ENCODE measurements around the gene RBP3.
"Not testable (repeated sequence)": the region's sequence is repeated elsewhere in the genome, so short reads cannot be mapped to it uniquely, and the experiment has no call there.

The RBP3 gene

DNA sequence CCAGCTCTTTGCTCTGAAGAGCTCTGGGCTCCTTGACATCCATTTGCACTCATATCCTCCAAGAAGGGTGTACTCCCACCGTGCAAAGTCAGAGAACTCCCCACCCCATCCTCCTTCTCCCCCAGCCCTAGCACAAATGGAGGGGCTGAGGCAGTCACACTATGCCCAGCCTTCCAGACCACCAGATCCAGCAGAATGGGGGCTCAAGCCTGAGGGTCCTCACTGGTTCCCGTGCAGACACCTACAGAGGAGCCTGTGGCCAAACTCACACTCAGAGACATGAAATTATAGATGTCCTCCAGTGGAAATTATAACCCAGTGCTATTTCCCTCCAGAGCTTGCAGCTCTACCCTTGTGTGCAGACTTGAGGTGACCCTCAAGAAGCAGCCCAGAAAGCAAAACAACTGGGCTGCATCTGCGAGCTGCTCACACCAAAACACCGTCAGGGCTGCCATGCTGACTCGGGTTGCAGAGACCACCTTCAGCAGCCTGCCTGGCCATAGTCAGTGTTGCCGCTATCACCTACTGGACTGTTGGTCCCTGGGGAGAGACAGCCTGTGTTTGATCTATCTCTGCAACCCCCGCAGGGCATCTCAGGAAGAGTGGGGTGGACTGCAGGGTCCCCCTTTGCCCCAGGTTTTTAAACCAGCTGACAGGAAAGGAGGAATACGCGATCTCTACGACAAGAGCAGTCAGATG is 28.5 kb downstream of the RBP3 start:
- no peak for DNase-seq

GRCh38 chr10:47378183-47378510 is 30.0 kb downstream of the RBP3 start:
- DNase-seq = no peak

DNA sequence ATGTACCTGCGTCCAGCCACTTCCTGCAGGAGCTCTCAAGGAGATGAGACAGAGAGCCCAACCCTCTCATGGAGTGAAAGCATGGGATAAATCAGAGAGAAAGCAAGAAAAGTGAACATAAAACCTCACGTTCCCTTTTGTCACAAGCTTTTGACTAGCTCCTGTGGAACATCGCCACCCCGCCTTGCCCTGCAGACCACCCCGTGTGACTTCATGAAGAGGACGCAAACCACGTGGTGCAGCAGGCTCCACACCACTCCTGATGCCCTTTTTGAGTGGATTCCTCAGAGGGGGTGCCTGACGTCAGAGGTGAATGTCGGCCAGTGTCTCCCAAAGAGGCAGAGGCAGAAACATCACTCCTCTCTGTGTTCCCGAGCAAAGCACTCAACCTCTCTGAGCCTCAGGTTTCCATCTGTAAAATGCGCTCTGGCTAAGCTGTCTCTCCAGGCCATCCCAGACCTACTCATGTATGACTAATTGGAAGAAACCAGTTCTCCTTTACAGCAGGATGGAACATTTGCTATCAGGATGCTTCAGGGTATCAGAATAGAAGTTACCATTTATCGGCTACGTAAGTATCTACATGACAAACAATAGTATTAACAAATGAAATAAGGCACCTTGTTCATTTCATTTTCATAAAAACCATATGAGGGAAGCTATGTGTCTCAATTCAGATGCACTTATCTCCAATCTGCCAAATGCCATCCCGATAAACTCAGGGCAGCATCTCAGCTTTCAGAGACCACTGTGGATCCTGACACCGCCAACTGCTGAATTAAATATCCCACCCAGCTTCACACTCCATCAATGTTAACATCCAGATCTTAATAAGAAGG is 30.7 kb downstream of the RBP3 start:
- no peak for DNase-seq

- no peak for DNase-seq
Observed at GRCh38 chr10:47379445-47379785, 31.3 kb downstream of the RBP3 start.

DNA sequence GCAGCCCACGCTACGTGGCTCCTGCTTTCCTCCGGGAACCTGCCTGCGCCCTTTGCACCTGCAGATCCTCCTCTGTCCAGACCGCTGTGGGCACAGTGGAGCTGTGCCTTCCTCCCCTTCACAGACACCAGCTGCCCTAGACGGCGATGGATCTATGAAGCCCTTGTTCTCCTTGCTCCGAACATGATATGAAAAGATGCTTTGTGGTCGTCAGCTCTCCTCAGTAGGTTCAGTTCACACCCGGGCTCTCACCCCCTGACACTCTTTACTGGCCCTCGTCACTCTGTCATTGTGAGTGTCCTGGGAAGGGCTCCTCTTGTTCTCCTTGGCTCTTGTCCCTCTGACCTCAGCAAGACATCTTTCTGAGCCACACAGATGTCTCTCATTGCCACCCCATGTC is 31.7 kb downstream of the RBP3 start:
- DNase-seq = no peak

- DNase-seq = no peak
Observed at GRCh38 chr10:47380341-47381102, 32.4 kb downstream of the RBP3 start.

- DNase-seq = no peak
Observed at GRCh38 chr10:47381103-47381395, 32.9 kb downstream of the RBP3 start.

- no peak for DNase-seq
Observed at GRCh38 chr10:47381427-47382379, 33.5 kb downstream of the RBP3 start.

DNA sequence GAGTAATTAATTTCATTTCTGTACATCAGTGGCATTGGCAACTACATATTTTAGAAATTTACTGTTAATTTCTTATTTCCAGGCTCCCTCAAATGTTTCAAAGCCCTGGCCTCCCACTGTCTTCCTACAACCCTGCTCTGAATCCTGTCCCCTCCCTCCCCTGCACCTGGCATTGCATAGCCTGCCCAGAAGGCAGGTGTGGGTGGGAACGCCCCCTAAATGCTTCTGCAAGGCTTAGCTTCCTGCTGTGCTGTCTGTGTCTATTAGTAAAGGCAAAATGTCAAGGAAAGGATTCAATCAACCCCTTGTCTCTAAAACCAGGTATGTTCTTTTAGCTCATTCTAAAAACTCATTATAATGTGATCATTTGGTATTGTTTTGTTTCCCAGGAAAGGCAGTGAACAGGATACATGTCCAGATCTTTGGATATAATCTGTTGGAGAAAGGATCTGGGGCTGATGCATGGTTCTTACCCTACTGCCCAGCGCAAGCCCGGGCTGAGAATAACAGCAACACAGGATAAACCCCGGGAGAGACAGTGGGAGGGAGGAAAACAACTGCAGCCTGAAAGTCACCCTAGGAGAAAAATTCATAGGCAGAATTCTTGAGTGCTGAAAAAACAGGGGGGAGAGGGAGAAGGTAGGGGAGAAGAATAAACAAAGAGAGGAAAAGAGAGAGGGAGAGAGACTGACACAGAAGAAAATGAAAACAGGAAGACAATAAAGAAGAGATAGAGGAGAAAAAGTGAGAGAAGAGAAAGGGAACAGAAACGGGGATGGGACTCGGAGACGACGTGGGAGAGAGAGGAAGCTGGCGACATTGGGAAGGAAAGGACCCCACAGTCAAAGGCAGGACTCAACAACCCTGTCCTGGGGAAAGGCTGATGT is 35.3 kb downstream of the RBP3 start:
- no peak for DNase-seq

DNA sequence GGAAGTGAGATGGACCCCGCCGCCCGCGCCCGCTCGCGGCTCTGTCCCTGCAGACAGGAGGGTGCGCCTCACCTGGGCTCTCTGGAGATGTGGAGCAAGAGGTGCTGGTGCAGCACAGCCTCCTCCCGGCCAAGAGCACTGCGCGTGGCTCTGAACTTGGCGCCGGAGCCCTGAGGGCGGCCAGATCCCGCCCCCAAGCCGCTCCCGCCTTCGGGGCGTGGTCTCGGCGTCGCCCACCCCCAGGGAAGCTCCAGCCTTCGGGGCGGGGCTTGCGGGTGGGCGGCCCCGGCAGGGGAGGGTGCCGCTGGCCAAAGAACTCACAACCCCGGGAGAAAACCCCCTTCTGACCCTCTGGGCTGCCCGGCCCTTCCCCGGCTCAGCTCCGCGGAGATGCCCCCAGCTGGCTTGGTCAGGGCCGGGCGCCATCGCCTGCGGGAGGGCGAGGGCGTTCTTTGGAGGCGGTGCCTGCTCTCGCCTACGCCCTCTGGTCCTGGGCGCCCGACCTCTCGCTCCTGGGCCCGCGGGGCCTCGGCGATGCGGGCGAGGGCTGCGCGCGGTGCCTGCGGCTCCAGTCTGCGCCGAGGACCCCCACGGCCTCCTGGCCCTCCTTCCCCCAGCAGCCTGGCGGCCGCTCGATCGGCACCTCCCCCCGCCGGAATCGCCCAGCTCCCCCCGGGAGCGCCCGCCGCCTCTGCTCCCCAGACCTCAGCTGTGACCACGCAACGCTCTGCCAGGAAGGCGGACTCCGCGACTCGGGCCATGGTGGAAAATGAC is 36.2 kb downstream of the RBP3 start, which contains the start of gene ZNF488:
TSS of gene ZNF488 (minus strand) at position 146 of the 774 bp plus-strand sequence. CDS start 15,464 bp downstream, outside the sequence.
- DNase-seq = peak; percentile 68

DNA sequence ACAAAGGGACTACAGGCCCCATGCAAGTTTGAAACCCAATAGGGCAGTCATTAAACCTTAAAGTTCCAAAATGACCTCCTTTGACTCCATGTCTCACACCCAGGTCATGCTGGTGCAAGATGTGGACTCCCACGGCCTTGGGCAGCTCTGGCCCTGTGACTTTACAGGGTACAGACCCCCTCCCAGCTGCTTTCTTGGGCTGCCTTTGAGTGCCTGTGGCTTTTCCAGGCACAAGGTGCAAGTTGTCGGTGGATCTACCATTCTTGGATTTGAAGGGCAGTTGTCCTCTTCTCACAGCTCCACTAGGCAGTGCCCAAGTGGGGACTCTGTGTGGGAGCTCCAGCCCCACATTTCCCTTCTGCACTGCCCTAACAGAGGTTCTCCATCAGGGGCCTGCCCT is 37.9 kb downstream of the RBP3 start:
- DNase-seq = not testable (repeated sequence)

GRCh38 chr10:47388879-47389278 is 40.7 kb downstream of the RBP3 start:
- DNase-seq = no peak

DNA sequence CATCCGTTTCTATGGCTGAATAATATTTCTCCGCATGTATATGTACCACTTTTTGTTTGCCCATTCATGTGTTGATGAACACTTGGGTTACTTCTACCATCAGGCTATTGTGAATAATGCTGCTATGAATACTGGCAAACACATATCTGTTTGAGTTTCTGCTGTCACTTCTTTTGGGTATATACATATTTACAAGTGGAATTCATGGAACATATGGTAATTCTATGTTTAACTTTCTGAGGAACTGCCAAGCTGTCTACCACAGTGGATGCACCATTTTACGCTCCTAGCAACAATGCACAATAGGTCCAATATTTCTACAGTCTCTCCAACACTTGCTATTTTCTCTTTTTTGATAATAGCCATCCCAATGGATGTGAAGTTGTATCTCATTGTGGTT is 41.5 kb downstream of the RBP3 start:
- DNase-seq = no peak

DNA sequence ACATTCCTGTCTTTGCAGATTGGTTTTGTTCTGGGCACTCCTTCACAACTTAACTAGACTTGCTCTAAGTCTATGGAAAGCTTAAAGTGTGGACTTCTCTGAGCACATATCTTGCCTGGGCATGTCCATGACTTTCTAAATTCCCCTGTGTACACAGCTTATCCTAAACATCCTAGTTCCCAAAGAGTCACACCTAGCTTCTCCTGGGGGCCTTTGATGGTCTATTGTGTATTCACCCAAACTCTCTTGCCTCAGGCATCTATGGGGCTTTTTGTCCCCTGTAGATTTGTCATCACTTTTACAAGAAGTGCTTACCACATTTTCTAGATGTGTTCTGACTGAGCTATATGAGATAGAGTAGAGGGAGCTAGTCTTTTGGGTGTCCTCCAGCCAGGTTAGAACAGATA is 48.2 kb downstream of the RBP3 start:
- DNase-seq = no peak

- no peak for DNase-seq
Observed at GRCh38 chr10:47397256-47397655, 49.1 kb downstream of the RBP3 start.

GRCh38 chr10:47400251-47400650 is 52.1 kb downstream of the RBP3 start:
- DNase-seq = no peak

- DNase-seq = no peak
Observed at GRCh38 chr10:47400786-47401185, 52.6 kb downstream of the RBP3 start.

DNA sequence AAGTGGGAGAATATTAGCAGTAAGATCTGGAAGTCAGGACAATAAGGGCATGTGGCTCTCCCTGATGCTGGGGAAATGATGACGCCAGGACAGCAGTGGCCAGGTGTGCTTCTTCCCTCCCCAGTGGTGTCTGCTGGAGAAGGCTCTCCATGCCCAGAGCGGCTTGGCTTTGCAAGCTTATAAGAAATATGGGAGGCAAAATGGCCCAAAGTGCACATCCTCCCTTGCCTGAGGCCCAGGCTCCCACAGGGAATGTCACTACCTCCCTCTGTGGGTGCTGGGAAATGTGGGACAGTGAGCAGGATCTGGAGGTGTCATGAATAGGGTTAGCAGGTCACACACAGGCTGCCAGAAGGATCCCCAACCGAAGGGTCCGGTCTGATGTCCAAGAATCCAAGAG is 53.0 kb downstream of the RBP3 start:
- DNase-seq = no peak

DNA sequence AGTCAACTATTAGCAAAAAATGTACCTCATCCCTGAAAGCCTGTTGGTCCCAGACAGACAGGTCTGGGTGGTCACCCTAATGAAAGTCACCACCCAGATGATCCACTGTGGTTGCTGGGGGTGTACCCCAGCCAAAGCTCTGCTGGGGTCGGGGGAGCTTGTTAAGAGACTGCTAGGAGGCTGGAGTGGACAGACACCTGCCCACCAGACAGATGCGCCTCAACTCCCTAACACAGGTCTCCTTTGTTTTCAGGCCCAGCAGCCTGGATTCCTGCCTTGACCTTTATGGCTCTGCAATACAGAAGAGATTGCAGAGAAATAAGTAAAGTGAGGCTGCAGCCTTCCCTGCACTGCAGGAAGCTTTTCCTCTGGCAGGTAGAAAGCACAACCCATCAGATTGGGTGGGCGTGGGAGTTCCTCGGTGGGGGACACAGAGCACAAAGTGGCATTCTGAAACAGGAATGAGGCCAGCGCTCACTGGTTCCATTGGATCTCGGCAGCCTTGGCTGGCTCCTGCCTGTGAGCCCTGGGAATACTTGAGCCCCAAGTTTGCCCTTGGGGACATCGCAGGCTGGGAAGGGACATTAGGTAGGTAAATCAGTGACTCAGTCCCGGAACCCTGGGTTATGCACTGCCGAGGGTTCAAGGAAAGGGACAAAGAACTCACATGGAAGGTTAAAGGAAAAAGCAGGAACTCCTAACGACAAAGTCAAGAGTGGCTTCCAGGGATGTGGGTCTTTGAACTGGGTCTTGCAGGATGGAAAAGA is 53.9 kb downstream of the RBP3 start:
- DNase-seq = no peak

DNA sequence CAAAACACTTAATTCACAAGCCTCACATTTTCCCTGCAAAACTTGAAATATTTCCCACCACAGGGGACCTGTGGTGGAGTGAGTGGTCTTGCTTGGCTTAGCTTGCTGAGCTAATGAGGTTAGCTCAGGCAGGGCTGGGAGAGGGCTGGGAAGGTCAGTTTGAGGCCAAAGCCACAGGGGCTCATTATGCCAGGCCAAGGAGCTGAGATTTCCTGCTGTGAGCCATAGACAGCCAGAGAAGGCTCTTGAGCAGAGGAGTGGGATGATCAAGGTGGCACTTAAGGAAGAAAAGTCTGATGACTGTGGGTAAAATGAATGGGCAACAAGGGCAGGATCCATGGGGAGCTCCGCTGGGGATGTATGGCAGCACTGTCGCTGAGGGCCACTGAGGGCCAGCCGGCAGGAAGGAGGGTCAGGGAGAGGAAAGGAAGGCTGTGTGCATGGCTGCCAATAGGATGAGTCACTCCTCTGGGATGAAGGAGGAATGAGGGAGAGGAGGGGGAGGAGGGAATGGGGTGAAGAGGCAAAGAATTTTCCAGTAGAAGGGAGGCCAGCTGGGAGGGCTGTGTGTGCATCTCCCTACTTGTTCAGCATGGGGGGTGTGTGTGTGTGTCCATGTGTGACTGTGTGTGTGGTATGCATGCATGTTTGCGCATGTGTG is 54.6 kb downstream of the RBP3 start:
- no peak for DNase-seq
